Stomach (tissue), 4 donors: ENCODE data around the gene CHIC2.

Source experiments
- CTCF ChIP-seq, 7 experiments: fragments of 450-650 bp in 4 of 7; fragments of 200-600 bp in 3 of 7; sonication (generic) in 3 of 7; IDR thresholded peaks; one replicate each; pipeline ENCODE4 v1.5.1; 2016 to 2019; ENCODE audit warnings: antibody characterized with exemption in 7 of 7, control low read depth in 2 of 7, mild to moderate bottlenecking in 1 of 7
- EP300 ChIP-seq: sonication (generic); formaldehyde crosslinking; IDR thresholded peaks from one replicate; pipeline ENCODE4 v1.6.1; 2017; ENCODE audit warnings: antibody characterized with exemption
- POLR2AphosphoS5 ChIP-seq, 3 donors: sonication (generic); formaldehyde crosslinking; IDR thresholded peaks; one replicate each; pipeline ENCODE4 v1.6.1; 2016; ENCODE audit warnings: antibody characterized with exemption in 3 of 3

- TF ChIP-seq EP300: no peak
- TF ChIP-seq POLR2AphosphoS5 (IDR thresholded peaks at IDR 0.05): no peak
- TF ChIP-seq CTCF (IDR thresholded peaks at IDR 0.05): no peak
Measured at GRCh38 chr4:53990641-53991040, 73.8 kb downstream of the CHIC2 start.
